Endothelial cell (in vitro differentiated cells): ENCODE data around the gene ABHD1. TPM values are rescaled to one million over a fixed set of nuclear protein-coding genes. Genes with fewer than 3 reads are reported as not detected.

Experiments used
- DNase-seq: peaks from one replicate; pipeline ENCODE4 v3.0.0; 2021; ENCODE audit warnings: low spot score
- H3K27ac Mint-ChIP-seq: one replicate; pipeline ENCODE4 v1.8.0; 2021; ENCODE audit warnings: mixed read lengths, inconsistent platforms; ENCODE audit not compliant: unreplicated experiment
- H3K27me3 Mint-ChIP-seq: one replicate; pipeline ENCODE4 v1.8.0; 2021; ENCODE audit warnings: mild to moderate bottlenecking, moderate library complexity, mixed read lengths, inconsistent platforms; ENCODE audit not compliant: unreplicated experiment
- H3K36me3 Mint-ChIP-seq: one replicate; pipeline ENCODE4 v1.8.0; 2021; ENCODE audit warnings: mild to moderate bottlenecking, low read depth, mixed read lengths, inconsistent platforms; ENCODE audit not compliant: unreplicated experiment
- H3K4me1 Mint-ChIP-seq: one replicate; pipeline ENCODE4 v1.8.0; 2021; ENCODE audit warnings: mild to moderate bottlenecking, mixed read lengths, inconsistent platforms; ENCODE audit not compliant: unreplicated experiment
- H3K4me3 Mint-ChIP-seq: one replicate; pipeline ENCODE4 v1.8.0; 2021; ENCODE audit warnings: mild to moderate bottlenecking, mixed read lengths, inconsistent platforms; ENCODE audit not compliant: unreplicated experiment
- H3K9me3 Mint-ChIP-seq: one replicate; pipeline ENCODE4 v1.8.0; 2021; ENCODE audit warnings: mixed read lengths, inconsistent platforms; ENCODE audit not compliant: unreplicated experiment
- total RNA-seq: library from RNA; stranded (reverse); fragmentation: NEBNext Ultra II Directional; extraction: Animal tissue kit (Norgen Biotek cat#: 25700); gene quantifications from one replicate; pipeline ENCODE4 v1.2.1, GENCODE V29; 2021; ENCODE audit not compliant: unreplicated experiment
- TF ChIP-seq, protein P1 (sequence below): fragments of 200-600 bp; sonication (generic); IDR thresholded peaks from one replicate; pipeline ENCODE4 v1.5.0; 2021; ENCODE audit warnings: antibody characterized with exemption; ENCODE audit not compliant: unreplicated experiment

Gene ABHD1
- total RNA-seq, 1 donor from 2014 or later = 0.31 TPM

DNA sequence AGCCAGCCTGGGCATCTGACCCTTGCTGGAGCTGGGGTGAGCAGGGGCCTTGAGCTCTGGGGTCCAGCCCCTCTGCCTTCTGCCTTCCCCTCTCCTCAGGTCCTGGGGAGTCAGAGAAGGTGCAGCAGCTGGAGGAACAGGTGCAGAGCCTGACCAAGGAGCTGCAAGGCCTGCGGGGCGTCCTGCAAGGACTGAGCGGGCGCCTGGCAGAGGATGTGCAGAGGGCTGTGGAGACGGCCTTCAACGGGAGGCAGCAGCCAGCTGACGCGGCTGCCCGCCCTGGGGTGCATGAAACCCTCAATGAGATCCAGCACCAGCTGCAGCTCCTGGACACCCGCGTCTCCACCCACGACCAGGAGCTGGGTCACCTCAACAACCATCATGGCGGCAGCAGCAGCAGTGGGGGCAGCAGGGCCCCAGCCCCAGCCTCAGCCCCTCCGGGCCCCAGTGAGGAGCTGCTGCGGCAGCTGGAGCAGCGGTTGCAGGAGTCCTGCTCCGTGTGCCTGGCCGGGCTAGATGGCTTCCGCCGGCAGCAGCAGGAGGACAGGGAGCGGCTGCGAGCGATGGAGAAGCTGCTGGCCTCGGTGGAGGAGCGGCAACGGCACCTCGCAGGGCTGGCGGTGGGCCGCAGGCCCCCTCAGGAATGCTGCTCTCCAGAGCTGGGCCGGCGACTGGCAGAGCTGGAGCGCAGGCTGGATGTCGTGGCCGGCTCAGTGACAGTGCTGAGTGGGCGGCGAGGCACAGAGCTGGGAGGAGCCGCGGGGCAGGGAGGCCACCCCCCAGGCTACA lies 41.4 kb upstream of the ABHD1 start:
- no peak for DNase-seq
- TF ChIP-seq, protein P1, sequence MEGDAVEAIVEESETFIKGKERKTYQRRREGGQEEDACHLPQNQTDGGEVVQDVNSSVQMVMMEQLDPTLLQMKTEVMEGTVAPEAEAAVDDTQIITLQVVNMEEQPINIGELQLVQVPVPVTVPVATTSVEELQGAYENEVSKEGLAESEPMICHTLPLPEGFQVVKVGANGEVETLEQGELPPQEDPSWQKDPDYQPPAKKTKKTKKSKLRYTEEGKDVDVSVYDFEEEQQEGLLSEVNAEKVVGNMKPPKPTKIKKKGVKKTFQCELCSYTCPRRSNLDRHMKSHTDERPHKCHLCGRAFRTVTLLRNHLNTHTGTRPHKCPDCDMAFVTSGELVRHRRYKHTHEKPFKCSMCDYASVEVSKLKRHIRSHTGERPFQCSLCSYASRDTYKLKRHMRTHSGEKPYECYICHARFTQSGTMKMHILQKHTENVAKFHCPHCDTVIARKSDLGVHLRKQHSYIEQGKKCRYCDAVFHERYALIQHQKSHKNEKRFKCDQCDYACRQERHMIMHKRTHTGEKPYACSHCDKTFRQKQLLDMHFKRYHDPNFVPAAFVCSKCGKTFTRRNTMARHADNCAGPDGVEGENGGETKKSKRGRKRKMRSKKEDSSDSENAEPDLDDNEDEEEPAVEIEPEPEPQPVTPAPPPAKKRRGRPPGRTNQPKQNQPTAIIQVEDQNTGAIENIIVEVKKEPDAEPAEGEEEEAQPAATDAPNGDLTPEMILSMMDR = no peak
- no peaks in the 10 kb centered on the region for H3K36me3 Mint-ChIP-seq
- no peak overlapping the region for H3K27ac Mint-ChIP-seq
- peaks cover 13% of the 10 kb centered on the region for H3K4me1 Mint-ChIP-seq
- no peaks in the 10 kb centered on the region for H3K9me3 Mint-ChIP-seq
- no peak overlapping the region for H3K4me3 Mint-ChIP-seq
- H3K27me3 Mint-ChIP-seq = peaks cover 20% of the 10 kb centered on the region

DNA sequence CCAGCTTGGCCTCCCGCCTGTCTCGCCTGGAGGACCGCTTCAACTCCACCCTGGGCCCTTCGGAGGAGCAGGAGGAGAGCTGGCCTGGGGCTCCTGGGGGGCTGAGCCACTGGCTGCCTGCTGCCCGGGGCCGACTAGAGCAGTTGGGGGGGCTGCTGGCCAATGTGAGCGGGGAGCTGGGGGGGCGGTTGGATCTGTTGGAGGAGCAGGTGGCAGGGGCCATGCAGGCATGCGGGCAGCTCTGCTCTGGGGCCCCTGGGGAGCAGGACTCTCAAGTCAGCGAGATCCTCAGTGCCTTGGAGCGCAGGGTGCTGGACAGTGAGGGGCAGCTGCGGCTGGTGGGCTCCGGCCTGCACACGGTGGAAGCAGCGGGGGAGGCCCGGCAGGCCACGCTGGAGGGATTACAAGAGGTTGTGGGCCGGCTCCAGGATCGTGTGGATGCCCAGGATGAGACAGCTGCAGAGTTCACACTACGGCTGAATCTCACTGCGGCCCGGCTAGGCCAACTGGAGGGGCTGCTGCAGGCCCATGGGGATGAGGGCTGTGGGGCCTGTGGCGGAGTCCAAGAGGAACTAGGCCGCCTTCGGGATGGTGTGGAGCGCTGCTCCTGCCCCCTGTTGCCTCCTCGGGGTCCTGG lies 40.7 kb upstream of the ABHD1 start:
- Mint-ChIP-seq H3K27ac (no peak overlapping the region), H3K4me3 (no peak overlapping the region), H3K9me3 (no peaks in the 10 kb centered on the region), H3K4me1 (peaks cover 13% of the 10 kb centered on the region), H3K27me3 (peaks cover 15% of the 10 kb centered on the region), H3K36me3 (no peaks in the 10 kb centered on the region)
- TF ChIP-seq, protein P1 = no peak
- no peak for DNase-seq

DNA sequence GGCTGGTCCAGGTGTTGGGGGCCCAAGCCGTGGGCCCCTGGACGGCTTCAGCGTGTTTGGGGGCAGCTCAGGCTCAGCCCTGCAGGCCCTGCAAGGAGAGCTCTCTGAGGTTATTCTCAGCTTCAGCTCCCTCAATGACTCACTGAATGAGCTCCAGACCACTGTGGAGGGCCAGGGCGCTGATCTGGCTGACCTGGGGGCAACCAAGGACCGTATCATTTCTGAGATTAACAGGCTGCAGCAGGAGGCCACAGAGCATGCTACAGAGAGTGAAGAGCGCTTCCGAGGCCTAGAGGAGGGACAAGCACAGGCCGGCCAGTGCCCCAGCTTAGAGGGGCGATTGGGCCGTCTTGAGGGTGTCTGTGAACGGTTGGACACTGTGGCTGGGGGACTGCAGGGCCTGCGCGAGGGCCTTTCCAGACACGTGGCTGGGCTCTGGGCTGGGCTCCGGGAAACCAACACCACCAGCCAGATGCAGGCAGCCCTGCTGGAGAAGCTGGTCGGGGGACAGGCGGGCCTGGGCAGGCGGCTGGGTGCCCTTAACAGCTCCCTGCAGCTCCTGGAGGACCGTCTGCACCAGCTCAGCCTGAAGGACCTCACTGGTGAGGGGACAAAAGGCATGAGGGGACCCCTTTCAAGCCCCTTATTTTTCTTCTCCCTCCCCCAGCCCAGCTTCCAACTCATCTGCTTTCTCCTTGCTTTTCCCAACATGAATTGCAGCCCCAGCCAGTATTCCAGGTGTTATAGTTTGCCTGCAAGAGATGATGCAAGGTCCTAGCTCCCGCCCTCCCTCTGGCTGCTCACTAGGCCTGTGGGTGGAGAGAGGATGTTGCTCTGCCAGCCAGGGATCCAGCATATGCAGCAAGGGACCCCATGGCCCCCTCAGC lies 40.0 kb upstream of the ABHD1 start:
- DNase-seq = no peak
- H3K27ac Mint-ChIP-seq = no peak overlapping the region
- H3K36me3 Mint-ChIP-seq = no peaks in the 10 kb centered on the region
- no peaks in the 10 kb centered on the region for H3K9me3 Mint-ChIP-seq
- peaks cover 13% of the 10 kb centered on the region for H3K4me1 Mint-ChIP-seq
- H3K27me3 Mint-ChIP-seq = peaks cover 15% of the 10 kb centered on the region
- H3K4me3 Mint-ChIP-seq = no peak overlapping the region
- TF ChIP-seq, protein P1 = no peak

DNA sequence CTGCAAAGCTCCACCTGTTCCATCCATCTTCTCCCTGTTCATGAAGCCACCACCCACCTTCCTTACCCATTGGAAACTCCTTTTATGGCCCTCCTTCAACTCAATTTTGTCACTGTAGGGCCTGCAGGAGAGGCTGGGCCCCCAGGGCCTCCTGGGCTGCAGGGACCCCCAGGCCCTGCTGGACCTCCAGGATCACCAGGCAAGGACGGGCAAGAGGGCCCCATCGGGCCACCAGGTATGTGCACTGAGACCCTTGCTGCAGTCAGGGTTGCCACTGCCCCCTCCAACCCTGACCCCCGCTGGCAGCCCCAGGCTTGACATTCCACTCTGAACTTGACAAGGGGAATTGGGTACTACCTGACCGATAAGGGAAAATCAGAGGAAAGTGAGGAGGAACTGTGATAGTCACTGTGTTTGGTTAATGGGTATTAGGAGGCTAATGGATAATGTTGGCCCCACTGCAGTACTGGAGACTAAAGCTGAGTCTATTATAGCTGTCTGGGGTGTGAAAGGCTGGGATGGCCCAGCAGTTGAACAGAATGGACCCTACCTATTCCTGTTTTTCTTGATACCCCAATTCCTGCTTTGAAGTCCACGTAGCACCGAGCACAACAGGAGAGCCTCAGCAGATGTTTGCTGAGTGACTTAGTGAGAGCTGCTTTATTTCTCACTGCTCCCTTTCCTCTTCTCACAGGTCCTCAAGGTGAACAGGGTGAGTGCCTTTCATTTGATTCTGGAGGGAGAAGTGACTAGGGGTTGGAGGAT lies 39.1 kb upstream of the ABHD1 start:
- H3K4me1 Mint-ChIP-seq = peaks cover 13% of the 10 kb centered on the region
- DNase-seq = no peak
- no peak overlapping the region for H3K4me3 Mint-ChIP-seq
- H3K36me3 Mint-ChIP-seq = no peaks in the 10 kb centered on the region
- no peaks in the 10 kb centered on the region for H3K9me3 Mint-ChIP-seq
- TF ChIP-seq, protein P1 = no peak
- peaks cover 12% of the 10 kb centered on the region for H3K27me3 Mint-ChIP-seq
- no peak overlapping the region for H3K27ac Mint-ChIP-seq
